Adrenal gland (tissue), 12 donors: ENCODE measurements around the gene EPHB1. TPM values are rescaled to one million over a fixed set of nuclear protein-coding genes. Genes with fewer than 3 reads are reported as not detected.

Experiments
- DNase-seq, 7 donors: peaks; one replicate each; pipeline ENCODE4 v3.0.0-alpha.2; 2019 to 2020
- H3K27ac ChIP-seq, 5 donors: fragments of 200-600 bp; sonication (generic) in 4 of 5; 1 replicate in 3 of 5; 2 replicates in 2 of 5; pipeline versions ENCODE4 v1.5.1 to v1.8.0; 2016 to 2020; ENCODE audit warnings: mild to moderate bottlenecking in 1 of 5
- H3K27me3 ChIP-seq: fragments of 200-600 bp; 2 replicates; pipeline ENCODE4 v1.8.0; 2021
- H3K36me3 ChIP-seq, 2 donors: fragments of 200-600 bp; replicated peaks in 1 of 2; 1 replicate in 1 of 2; 2 replicates in 1 of 2; pipeline versions ENCODE4 v1.5.1 to v1.8.0; 2018 to 2022
- H3K4me1 ChIP-seq, 2 donors: fragments of 200-600 bp; replicated peaks in 1 of 2; 1 replicate in 1 of 2; 2 replicates in 1 of 2; pipeline versions ENCODE4 v1.5.1 to v1.8.0; 2018 to 2021
- H3K4me3 ChIP-seq, 4 donors: fragments of 200-600 bp; sonication (generic) in 3 of 4; one replicate each; pipeline ENCODE4 v1.5.1; 2016 to 2018
- H3K9me3 ChIP-seq, 3 donors: fragments of 200-600 bp; sonication (generic) in 1 of 3; replicated peaks in 1 of 3; 1 replicate in 2 of 3; 2 replicates in 1 of 3; pipeline versions ENCODE4 v1.5.1 to v1.8.0; 2016 to 2021
- POLR2A ChIP-seq, 2 donors: fragments of 450-650 bp; IDR thresholded peaks; one replicate each; pipeline ENCODE4 v1.6.1; 2017; ENCODE audit warnings: antibody characterized with exemption in 2 of 2, mild to moderate bottlenecking in 2 of 2, moderate library complexity in 1 of 2
- WGBS, 4 donors: extraction: QIAGEN DNeasy Blood & Tissue Kit in 2 of 4; methylation state at CpG; one replicate each; pipeline versions ENCODE4 v1.1.5 to v1.1.7; 2013 to 2017; 5-methylcytosine and 5-hydroxymethylcytosine counted together
- intact Hi-C, 2 donors: fragments of 100-400 bp; cut with DNase I; formaldehyde crosslinking; loops; one replicate each; pipeline versions ENCODE4 v1.14.1 to v1.15.0; 2022 to 2023
- polyA plus RNA-seq, 3 donors: library from polyadenylated mRNA; stranded (reverse); fragments of 200-250 nt in 2 of 3; fragments of 350-450 nt in 1 of 3; fragmentation: Illumina TruSeq in 1 of 3; extraction: RNeasy Lipid Tissue Mini Kit (QIAGEN cat#74804) in 1 of 3; gene quantifications; one replicate each; pipeline ENCODE4 v1.2.3, GENCODE V29; 2013 to 2014
- total RNA-seq, 9 donors: library from RNA; depleted of rRNA in 4 of 9; stranded (reverse); fragments of >200 nt in 4 of 9; fragments of 120-200 nt in 1 of 9; fragmentation: NEBNext Ultra II Directional in 1 of 9; extraction: Animal tissue kit (Norgen Biotek cat#: 25700) in 1 of 9; gene quantifications; one replicate each; pipeline versions ENCODE4 v1.1.0 to v1.2.4, GENCODE V29; 2013 to 2023
- TF ChIP-seq, protein P1 (sequence below), 6 experiments: fragments of 450-650 bp in 4 of 6; fragments of 200-600 bp in 2 of 6; sonication (generic) in 1 of 6; IDR thresholded peaks; 1 replicate in 5 of 6; 2 replicates in 1 of 6; pipeline versions ENCODE4 v1.5.1 to v1.8.0; 2016 to 2021; ENCODE audit warnings: antibody characterized with exemption in 6 of 6, mild to moderate bottlenecking in 2 of 6, moderate library complexity in 1 of 6
- donor health status: healthy with polysubstance abuse.
- donor health status: Bipolar disorder and iron deficiency.
- donor health status: DM: yes; HTN: yes; CAD: no.
- donor health status: DM: no; HTN: no; CAD: no.
- donor health status: DM: no; HTN: no; CAD: no.
- donor health status: DM: yes; HTN: yes; CAD: no.

Gene EPHB1
- total and polyA plus RNA-seq, 12 donors: 0.10 to 3.4 (median 0.98) TPM

DNA sequence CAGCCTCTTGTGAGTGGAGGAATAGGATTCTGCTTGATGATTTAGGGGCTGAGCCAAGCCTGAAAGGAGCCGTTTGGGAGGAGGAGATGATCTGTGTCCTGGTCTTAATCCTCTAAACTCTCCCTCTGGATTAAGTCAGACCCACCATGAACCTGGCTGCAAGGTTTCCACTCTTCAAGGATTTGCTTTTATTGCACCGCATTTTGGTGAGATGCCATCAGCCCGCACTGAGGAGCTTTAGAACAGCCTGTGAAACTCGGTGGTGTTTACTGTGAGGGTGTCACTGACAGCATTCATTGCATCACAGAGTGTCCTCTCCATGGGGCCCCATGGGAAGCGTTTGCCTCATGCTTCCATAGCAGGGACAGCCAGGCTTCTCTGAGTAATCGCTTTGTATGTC, 59.2 kb downstream of the EPHB1 start:
- WGBS, 4 donors: 45 to 60% (median 46%) methylated on average over 6 of the region's 6 CpGs
- Histone ChIP-seq H3K36me3 (no peaks in the 10 kb centered on the region), H3K4me3 (no peak overlapping the region), H3K4me1 (no peaks in the 10 kb centered on the region), H3K27me3 (no peaks in the 10 kb centered on the region), H3K27ac (no peak overlapping the region), H3K9me3 (no peaks in the 10 kb centered on the region)
- TF ChIP-seq, protein P1, sequence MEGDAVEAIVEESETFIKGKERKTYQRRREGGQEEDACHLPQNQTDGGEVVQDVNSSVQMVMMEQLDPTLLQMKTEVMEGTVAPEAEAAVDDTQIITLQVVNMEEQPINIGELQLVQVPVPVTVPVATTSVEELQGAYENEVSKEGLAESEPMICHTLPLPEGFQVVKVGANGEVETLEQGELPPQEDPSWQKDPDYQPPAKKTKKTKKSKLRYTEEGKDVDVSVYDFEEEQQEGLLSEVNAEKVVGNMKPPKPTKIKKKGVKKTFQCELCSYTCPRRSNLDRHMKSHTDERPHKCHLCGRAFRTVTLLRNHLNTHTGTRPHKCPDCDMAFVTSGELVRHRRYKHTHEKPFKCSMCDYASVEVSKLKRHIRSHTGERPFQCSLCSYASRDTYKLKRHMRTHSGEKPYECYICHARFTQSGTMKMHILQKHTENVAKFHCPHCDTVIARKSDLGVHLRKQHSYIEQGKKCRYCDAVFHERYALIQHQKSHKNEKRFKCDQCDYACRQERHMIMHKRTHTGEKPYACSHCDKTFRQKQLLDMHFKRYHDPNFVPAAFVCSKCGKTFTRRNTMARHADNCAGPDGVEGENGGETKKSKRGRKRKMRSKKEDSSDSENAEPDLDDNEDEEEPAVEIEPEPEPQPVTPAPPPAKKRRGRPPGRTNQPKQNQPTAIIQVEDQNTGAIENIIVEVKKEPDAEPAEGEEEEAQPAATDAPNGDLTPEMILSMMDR (IDR thresholded peaks at IDR 0.05): no peak
- no peak for DNase-seq
- intact Hi-C loops: no loop called here

DNA sequence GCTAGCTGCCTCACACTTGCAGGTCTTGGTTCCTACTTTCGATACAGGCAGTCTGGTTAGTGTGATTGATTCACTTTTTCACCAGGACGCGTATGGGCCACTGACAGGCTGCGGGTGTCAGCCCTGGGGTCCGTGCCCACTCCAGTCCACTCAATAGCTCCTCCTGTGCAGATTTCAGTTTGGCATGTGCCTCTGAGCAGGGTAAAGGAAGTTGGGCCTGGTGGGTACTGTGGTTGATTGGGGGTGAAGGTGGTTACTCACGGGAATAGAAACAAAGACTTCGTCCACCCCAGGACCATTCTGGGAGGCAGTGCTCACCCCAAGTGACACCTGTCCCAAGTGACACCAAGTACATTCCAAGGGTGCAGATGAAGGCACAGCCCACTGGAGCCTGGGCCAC, 62.3 kb downstream of the EPHB1 start:
- no peaks in the 10 kb centered on the region for H3K9me3 ChIP-seq
- 64 to 77% (median 70%) methylated on average over 6 to 7 of the region's 7 CpGs for WGBS, 4 donors

GRCh38 chr3:134857776-134858362, 62.8 kb downstream of the EPHB1 start:
- Histone ChIP-seq H3K9me3 (no peaks in the 10 kb centered on the region), H3K36me3 (no peaks in the 10 kb centered on the region), H3K27me3 (no peaks in the 10 kb centered on the region), H3K27ac (no peak overlapping the region), H3K4me1 (no peaks in the 10 kb centered on the region), H3K4me3 (no peak overlapping the region)
- intact Hi-C loops: no loop called here
- DNase-seq: no peak
- TF ChIP-seq, protein P1 (IDR thresholded peaks at IDR 0.05): no peak
- TF ChIP-seq POLR2A (IDR thresholded peaks at IDR 0.05): no peak

More for the DNA sequence above, 62.3 kb downstream of the EPHB1 start:
- H3K27ac ChIP-seq: no peak overlapping the region
- H3K27me3 ChIP-seq: no peaks in the 10 kb centered on the region
- no peak for DNase-seq
- no peak overlapping the region for H3K4me3 ChIP-seq
- intact Hi-C loops: no loop called here
- TF ChIP-seq, protein P1 (IDR thresholded peaks at IDR 0.05): no peak
- TF ChIP-seq POLR2A (IDR thresholded peaks at IDR 0.05): no peak
- no peaks in the 10 kb centered on the region for H3K36me3 ChIP-seq
- no peaks in the 10 kb centered on the region for H3K4me1 ChIP-seq

DNA sequence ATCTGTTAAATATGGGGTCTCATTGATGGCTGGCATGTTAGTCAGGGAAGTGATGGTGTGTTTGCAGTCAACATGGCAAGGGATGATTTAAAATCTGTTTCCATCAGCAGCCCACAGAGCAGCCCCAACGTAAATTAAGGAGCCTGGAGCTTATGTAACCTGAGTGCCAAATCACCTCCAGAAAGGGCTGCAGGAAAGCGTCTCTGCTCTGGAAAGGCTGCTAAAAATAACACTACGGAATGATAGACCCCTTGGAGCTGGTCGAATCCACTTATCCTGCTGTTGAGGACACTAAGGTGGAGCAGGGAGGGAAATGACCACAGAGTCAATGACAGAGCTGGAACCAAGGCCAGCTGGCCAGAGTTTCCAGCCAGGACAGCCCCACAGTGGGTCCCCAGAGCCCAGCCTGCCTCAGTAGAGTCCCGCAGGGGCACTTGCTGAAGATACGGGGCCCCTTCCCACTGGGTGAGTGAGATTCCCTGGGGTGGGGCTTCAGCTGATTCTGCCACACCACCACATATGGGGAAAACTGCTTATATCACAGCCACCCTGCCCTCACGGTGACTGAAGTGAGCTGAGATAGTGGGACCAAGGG, 63.5 kb downstream of the EPHB1 start:
- H3K4me3 ChIP-seq: no peak overlapping the region
- no peaks in the 10 kb centered on the region for H3K4me1 ChIP-seq
- H3K36me3 ChIP-seq: no peaks in the 10 kb centered on the region
- no peak for DNase-seq
- 53 to 59% (median 55%) methylated on average over 6 to 7 of the region's 7 CpGs for WGBS, 4 donors
- TF ChIP-seq POLR2A (IDR thresholded peaks at IDR 0.05): no peak
- TF ChIP-seq, protein P1 (IDR thresholded peaks at IDR 0.05): no peak
- no peak overlapping the region for H3K27ac ChIP-seq
- H3K27me3 ChIP-seq: no peaks in the 10 kb centered on the region
- intact Hi-C loops: no loop called here
- H3K9me3 ChIP-seq: no peaks in the 10 kb centered on the region
